DOHH2 (cell line): ENCODE data around the gene DAAM2.

Source experiments
- H3F3A ChIP-seq: fragments of 200-600 bp; sonication (generic), shearing (Covaris generic); 2 replicates; pipeline ENCODE4 v1.6.0; 2016; ENCODE audit warnings: antibody characterized with exemption, mild to moderate bottlenecking; ENCODE audit not compliant: control insufficient read depth, insufficient read depth
- H3K27ac ChIP-seq: fragments of 200-600 bp; sonication (generic); 2 replicates; pipeline ENCODE4 v1.5.1; 2014; ENCODE audit warnings: low read depth, mild to moderate bottlenecking, low read length, moderate library complexity
- H3K27me3 ChIP-seq: fragments of 200-600 bp; sonication (generic); 2 replicates; pipeline ENCODE4 v1.6.1; 2014; ENCODE audit warnings: mild to moderate bottlenecking, low read length, mixed read lengths; ENCODE audit not compliant: control insufficient read depth
- H3K36me3 ChIP-seq: fragments of 200-600 bp; sonication (generic); 2 replicates; pipeline ENCODE4 v1.6.1; 2014; ENCODE audit warnings: mild to moderate bottlenecking, low read length, moderate library complexity, mixed read lengths; ENCODE audit not compliant: control insufficient read depth
- H3K4me1 ChIP-seq: fragments of 200-600 bp; sonication (generic); 2 replicates; pipeline ENCODE4 v1.6.1; 2014; ENCODE audit warnings: mild to moderate bottlenecking, low read length, mixed read lengths; ENCODE audit not compliant: control insufficient read depth
- H3K4me2 ChIP-seq: fragments of 200-600 bp; sonication (generic); 2 replicates; pipeline ENCODE4 v1.6.0; 2014; ENCODE audit warnings: mild to moderate bottlenecking, low read length, moderate library complexity
- H3K4me3 ChIP-seq: fragments of 200-600 bp; sonication (generic); 2 replicates; pipeline ENCODE4 v1.5.1; 2014; ENCODE audit warnings: mild to moderate bottlenecking, low read length, mixed read lengths
- H3K79me2 ChIP-seq: fragments of 200-600 bp; sonication (generic); 2 replicates; pipeline ENCODE4 v1.6.1; 2014; ENCODE audit warnings: mild to moderate bottlenecking, low read length, mixed read lengths; ENCODE audit not compliant: control insufficient read depth
- H3K9me2 ChIP-seq: fragments of 200-600 bp; sonication (generic); replicated peaks from 2 replicates; pipeline ENCODE4 v1.6.1; 2014; ENCODE audit warnings: mild to moderate bottlenecking, low read length, mixed read lengths; ENCODE audit not compliant: control insufficient read depth
- H3K9me3 ChIP-seq: fragments of 200-600 bp; sonication (generic); 2 replicates; pipeline ENCODE4 v1.6.1; 2014; ENCODE audit warnings: antibody characterized with exemption, low read length, mixed read lengths; ENCODE audit not compliant: control insufficient read depth, insufficient read depth
- H4K20me1 ChIP-seq: fragments of 200-600 bp; sonication (generic); 2 replicates; pipeline ENCODE4 v1.6.0; 2014; ENCODE audit warnings: low read depth, mild to moderate bottlenecking, antibody characterized with exemption, low read length, moderate library complexity; ENCODE audit not compliant: control insufficient read depth, insufficient read depth
- CTCF ChIP-seq: fragments of 200-600 bp; sonication (generic); IDR thresholded peaks from one replicate; pipeline ENCODE4 v1.5.1; 2014; ENCODE audit warnings: antibody characterized with exemption, mild to moderate bottlenecking, low read depth, low read length; ENCODE audit not compliant: poor library complexity, severe bottlenecking
- EZH2phosphoT487 ChIP-seq: fragments of 200-600 bp; sonication (generic); IDR thresholded peaks from 2 replicates; pipeline ENCODE4 v1.6.1; 2017; ENCODE audit warnings: borderline replicate concordance, mild to moderate bottlenecking, antibody characterized with exemption, low read length, moderate library complexity, mixed read lengths

DAAM2 gene

GRCh38 chr6:39834866-39835265 lies 42.7 kb downstream of the DAAM2 start:
- H3K27me3 ChIP-seq, result no peaks in the 10 kb centered on the region
- no peaks in the 10 kb centered on the region; the same call in 1 of the 2 replicates for H3K9me2 ChIP-seq
- no peaks in the 10 kb centered on the region for H3K79me2 ChIP-seq
- H3K9me3 ChIP-seq, result no peaks in the 10 kb centered on the region
- TF ChIP-seq EZH2phosphoT487 (no peak), CTCF (no peak)
- no peaks in the 10 kb centered on the region for H3K4me1 ChIP-seq
- H4K20me1 ChIP-seq, result no peaks in the 10 kb centered on the region
- H3K4me2 ChIP-seq, result no peak overlapping the region
- no peaks in the 10 kb centered on the region for H3F3A ChIP-seq
- no peak overlapping the region for H3K27ac ChIP-seq
- no peaks in the 10 kb centered on the region for H3K36me3 ChIP-seq
- no peak overlapping the region for H3K4me3 ChIP-seq

- no peaks in the 10 kb centered on the region for H3K36me3 ChIP-seq
- H3K79me2 ChIP-seq, result no peaks in the 10 kb centered on the region
- H3K27me3 ChIP-seq, result no peaks in the 10 kb centered on the region
- H3K27ac ChIP-seq, result no peak overlapping the region
- H3K4me3 ChIP-seq, result no peak overlapping the region
- no peaks in the 10 kb centered on the region for H3K4me1 ChIP-seq
- no peaks in the 10 kb centered on the region for H4K20me1 ChIP-seq
- TF ChIP-seq EZH2phosphoT487 (no peak), CTCF (no peak)
- no peaks in the 10 kb centered on the region for H3K9me3 ChIP-seq
- H3K9me2 ChIP-seq, result no peaks in the 10 kb centered on the region; the same call in 1 of the 2 replicates
- no peak overlapping the region for H3K4me2 ChIP-seq
- H3F3A ChIP-seq, result no peaks in the 10 kb centered on the region
Measured at GRCh38 chr6:39835821-39836295, 43.7 kb downstream of the DAAM2 start.

- Histone ChIP-seq H4K20me1 (no peaks in the 10 kb centered on the region), H3K4me2 (no peak overlapping the region), H3K9me3 (no peaks in the 10 kb centered on the region), H3F3A (no peaks in the 10 kb centered on the region), H3K9me2 (no peaks in the 10 kb centered on the region; the same call in 1 of the 2 replicates), H3K36me3 (no peaks in the 10 kb centered on the region), H3K79me2 (no peaks in the 10 kb centered on the region), H3K27ac (no peak overlapping the region), H3K4me1 (no peaks in the 10 kb centered on the region), H3K4me3 (no peak overlapping the region), H3K27me3 (no peaks in the 10 kb centered on the region)
- TF ChIP-seq CTCF, result no peak
Measured at GRCh38 chr6:39836606-39837005, 44.4 kb downstream of the DAAM2 start.
